ENCODE results near the gene HCAR1.

DNA sequence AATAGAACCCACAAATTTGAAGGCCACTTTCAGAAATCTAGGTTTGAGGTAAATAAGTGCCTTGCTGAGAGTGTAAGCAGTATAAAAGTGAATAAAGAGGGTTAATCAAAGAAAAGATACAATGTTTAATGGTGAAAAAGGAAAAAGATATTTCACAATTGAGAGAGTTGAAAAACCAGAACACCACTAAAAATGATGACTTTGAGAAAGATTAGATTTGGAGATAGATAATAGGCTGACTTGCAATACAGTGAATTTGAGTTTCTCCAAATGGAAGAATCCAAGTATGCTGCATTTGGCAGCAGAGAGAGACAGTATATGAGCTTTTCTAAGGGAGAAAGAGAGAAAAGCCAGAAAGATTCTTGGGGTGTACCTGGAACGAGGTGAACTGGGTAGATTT, 24.1 kb upstream of the HCAR1 start:
- TF ChIP-seq, protein P1, sequence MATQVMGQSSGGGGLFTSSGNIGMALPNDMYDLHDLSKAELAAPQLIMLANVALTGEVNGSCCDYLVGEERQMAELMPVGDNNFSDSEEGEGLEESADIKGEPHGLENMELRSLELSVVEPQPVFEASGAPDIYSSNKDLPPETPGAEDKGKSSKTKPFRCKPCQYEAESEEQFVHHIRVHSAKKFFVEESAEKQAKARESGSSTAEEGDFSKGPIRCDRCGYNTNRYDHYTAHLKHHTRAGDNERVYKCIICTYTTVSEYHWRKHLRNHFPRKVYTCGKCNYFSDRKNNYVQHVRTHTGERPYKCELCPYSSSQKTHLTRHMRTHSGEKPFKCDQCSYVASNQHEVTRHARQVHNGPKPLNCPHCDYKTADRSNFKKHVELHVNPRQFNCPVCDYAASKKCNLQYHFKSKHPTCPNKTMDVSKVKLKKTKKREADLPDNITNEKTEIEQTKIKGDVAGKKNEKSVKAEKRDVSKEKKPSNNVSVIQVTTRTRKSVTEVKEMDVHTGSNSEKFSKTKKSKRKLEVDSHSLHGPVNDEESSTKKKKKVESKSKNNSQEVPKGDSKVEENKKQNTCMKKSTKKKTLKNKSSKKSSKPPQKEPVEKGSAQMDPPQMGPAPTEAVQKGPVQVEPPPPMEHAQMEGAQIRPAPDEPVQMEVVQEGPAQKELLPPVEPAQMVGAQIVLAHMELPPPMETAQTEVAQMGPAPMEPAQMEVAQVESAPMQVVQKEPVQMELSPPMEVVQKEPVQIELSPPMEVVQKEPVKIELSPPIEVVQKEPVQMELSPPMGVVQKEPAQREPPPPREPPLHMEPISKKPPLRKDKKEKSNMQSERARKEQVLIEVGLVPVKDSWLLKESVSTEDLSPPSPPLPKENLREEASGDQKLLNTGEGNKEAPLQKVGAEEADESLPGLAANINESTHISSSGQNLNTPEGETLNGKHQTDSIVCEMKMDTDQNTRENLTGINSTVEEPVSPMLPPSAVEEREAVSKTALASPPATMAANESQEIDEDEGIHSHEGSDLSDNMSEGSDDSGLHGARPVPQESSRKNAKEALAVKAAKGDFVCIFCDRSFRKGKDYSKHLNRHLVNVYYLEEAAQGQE (tag by site-specific recombination; IDR thresholded peaks at IDR 0.05): no peak
- TF ChIP-seq ZNF768 (tag by site-specific recombination; IDR thresholded peaks at IDR 0.05): no peak
- no peak for TF ChIP-seq ZNF654 (tag by site-specific recombination; IDR thresholded peaks at IDR 0.05; ENCODE audit: low read depth)
- no peak for TF ChIP-seq KLF7 (tag by site-specific recombination; IDR thresholded peaks at IDR 0.05; ENCODE audit: borderline replicate concordance)
- TF ChIP-seq ZNF350 (tag by site-specific recombination; IDR thresholded peaks at IDR 0.05): no peak

Measured in HEK293 (cell line).